Activated gamma-delta T cell treated with anti-CD3 and anti-CD28 coated beads, Interleukin-2, amount 50 U/mL, for 16 hours (primary cell): Measurements from ENCODE around the gene RNASEH1.
"Not testable (repeated sequence)": the region's sequence is repeated elsewhere in the genome, so short reads cannot be mapped to it uniquely, and the experiment has no call there.

Experiments used
- DNase-seq: peaks from one replicate; pipeline ENCODE4 v3.0.0-alpha.2; 2020; ENCODE audit warnings: low read depth

Gene RNASEH1

DNA sequence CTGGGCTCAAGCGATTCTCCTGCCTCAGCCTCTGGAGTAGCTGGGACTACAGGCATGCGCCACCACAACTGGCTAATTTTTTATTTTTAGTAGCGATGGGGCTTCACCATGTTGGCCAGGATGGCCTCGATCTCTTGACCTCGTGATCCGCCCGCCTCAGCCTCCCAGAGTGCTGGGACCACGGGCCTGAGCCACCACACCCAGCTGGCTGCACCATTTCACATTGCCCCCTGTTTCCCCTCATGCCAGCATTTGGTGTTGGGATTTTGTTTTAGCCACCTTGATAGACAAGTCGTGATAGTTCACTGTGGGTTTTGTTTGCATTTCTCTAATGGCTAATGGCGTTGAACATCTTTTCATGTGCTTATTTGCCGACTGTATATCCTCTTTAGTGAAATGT lies 31.0 kb upstream of the RNASEH1 start:
- no peak for DNase-seq

DNA sequence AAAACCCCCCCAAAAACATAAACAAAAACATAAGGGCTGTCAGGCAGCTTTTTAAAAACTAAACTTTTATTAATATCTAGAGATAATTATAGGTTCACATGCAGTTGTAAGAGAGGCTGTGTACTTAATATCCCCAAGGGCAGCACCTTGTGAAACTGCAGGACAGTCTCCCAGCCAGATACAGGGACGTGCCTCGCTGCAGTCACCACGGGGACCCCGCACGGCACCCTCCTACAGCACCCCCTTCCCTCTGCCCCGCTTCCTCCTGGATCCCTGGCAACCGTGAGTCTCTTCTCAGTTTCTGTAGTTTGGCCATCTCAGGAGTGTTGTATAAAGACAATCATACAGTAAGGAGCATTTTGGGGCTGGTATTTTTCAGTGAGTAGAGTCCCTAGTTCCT lies 30.0 kb upstream of the RNASEH1 start:
- DNase-seq, result no peak

DNA sequence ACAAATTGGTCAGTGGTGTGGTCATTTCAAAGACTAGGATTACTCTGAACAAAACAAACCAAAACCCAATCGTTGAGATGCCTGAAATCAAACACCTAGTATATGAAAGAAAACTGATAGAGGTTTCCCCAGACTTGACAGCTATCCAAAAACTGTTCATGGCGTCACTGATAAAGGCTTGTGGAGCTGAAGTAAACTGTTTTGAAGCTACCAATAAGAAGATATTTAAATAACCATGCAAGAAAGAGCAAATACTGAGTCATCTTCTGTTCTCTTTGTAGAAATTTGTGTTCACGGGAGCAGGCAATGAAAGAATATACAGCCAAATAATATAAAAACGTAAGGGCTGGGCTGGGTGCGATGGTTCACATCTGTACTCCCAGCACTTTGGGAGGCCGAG lies 29.3 kb upstream of the RNASEH1 start:
- no peak for DNase-seq

DNA sequence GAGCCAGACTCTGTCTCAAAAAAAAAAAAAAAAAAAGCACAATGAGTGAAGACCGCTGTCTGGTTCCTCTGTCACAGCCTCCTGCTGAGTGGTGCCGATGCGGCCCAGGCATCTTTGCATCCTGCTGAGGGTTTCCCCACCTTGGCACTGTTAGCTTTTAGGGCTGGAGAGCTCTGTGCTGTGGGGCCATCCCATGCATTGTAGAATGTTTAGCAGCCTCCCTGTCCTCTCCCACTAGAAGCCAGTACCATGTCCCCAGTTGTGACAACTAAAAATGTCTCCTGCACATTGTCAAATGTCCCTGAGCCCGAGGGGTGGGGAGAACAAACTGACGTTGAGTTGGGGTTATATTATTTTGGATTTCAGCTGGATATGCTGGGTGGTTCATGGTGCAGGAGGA lies 28.9 kb upstream of the RNASEH1 start:
- DNase-seq, result no peak

DNA sequence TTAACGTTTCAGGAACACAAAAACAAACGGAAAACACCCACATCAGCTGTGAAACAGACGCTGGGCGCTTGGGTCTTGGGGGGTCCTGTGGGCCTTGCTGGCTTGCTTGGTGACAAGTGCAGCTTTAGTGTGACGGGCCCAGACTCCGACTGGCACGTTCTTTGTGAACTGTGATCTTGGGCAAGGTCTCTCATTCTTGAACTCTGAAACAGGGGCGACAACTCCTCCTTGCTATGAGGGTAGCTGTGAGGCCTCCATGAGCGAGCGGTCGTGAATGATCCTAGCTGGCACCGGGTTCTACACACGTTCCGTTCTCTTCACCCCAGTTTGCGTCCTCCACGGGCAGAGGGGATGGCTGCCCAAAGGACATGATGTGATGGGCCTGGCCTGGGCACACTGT lies 28.1 kb upstream of the RNASEH1 start:
- DNase-seq, result no peak

DNA sequence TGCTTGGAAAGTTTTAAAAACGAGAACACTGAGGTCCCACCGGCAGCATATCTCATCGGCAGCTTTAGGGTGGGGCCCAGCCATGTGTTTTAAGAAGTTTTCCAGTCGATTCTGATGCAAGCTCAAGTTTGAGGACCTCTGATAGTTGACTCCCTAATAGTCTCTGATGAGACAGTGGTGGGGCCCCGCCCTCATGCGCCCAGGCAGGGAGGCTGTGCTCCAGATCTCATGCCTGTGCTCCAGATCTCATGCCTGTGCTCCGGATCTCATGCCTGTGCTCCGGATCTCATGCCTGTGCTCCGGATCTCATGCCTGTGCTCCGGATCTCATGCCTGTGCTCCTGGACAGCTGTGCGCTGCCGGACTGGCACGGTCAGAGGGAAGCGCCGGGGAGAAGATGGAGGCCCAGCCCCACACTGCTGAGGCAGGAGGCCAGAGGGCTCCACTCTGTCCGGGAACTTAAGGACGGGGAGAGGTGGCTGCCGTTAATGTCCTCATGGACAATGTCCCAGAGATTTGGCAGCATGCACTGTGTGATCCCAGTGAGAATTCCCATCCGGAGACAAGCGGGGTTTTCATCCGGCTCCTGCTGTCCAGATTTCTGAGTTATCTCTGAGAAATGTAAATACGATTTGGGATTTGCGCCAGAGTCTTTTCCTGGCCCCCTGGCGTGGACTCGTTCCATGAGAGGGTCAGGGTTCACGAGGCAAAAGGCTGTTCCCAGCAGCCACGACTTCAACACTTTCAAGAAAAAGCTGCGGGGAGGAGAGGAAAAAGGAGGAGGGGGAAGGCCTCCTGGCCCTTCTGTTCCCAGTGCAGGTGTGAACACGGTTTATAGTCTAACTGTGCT lies 27.4 kb upstream of the RNASEH1 start:
- DNase-seq, result no peak

DNA sequence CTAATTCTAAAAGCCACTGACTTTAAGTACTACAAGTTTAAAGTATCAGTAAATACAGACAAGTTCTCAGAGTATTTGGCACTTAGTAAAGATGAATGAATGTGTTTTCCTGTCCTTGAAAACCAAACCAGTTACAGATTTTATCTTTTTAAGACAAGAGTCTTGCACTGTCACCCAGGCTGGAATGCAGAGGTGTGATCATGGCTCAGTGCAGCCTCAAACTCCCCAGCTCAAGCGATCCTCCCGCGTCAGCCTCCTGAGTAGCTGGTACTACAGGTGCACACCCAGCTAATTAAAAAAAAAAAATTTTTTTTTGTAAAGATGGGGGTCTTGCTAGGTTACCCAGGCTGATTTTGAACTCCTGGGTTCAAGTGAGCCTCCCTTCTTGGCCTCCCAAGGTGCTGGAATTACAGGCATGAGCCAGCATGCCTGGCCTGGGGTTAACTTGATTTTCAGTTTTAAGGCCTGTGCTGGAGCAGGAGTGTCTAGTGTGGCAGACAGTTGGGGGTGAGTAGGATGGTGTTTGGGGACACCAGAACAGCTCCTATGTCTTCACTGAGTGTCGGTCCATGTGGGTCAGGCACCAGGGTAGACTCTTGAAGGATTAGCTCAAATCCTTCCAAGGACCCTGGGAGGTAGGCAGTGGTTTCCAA lies 26.6 kb upstream of the RNASEH1 start:
- DNase-seq, result no peak

DNA sequence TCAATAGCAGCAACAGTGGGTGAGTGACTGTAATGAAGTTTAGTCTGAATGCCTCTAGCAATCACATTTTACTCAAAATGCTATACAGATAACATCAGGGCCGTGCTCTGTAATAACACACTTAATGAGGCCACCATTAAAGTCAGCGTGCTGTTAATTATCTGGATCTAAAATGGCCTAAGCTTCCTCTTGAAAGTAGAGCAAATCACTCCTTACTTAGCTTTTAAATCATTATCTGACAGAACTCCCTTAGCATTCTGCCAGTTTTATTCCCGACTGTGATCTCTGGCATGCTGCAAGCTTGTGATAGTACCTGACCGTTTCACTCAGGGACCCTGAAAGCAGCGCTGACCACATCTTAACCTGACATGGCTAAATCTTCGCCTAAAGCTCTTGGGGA lies 25.9 kb upstream of the RNASEH1 start:
- DNase-seq, result no peak

DNA sequence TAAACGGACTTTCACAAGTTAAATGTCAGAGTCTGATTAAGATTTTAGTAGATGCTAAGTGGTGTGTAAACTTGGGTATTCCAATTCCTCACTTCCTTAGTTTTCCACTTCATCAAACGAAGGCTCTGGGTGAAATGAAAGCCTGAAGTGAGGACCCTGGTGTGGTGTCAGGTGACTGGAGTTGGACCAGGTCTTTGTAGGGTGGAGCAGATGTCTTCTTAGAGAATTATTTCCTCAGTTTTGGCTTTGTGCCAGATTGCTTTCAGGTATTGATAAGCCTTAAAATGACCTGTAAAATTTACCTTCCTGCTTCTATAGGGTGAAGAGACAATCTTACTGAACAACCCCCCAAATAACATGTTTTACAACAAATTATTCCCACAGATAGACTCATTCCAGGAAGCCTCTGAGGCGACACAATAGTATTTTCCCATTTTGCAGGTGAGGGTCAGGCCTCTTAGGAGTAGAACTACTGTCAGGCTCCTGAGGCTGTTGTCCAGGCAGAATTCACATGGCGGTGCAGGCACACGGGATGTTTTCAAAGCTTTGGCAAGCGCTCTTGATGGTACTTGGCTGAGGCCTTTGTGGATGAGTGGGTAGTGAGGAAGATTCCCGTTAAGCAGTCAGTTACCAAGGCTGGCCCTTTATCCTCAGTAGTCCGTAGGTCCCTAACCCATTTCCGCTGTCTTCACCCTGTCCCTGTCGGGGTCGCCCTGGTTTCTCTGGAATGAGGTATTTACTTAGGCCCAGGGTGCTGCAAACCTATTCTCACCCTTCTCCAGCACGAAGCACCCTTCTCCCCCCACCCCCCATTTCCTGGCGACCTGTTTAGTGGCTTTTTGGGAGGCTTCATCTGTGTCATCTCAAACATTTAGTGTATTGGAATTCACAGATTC lies 23.5 kb upstream of the RNASEH1 start:
- no peak for DNase-seq

DNA sequence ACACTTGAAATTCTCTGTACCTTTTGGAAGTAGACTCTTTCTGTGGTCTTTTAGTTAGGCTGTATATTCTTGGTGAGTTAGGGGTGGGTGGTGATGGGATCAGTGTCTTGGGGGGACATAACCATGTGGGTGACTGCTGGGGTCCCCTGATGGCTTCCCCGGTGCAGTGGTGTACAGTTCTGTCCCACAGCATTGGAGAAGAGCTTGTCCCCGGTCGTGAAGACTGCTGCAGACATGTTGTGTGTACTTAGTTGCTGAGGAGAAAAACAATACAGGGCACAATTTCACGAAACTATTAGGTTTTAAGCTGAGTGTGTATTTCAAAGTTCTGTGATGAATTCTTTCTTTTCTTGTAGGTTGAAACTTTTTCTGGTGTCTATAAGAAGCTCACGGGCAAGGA lies 22.3 kb upstream of the RNASEH1 start:
- DNase-seq, result no peak

DNA sequence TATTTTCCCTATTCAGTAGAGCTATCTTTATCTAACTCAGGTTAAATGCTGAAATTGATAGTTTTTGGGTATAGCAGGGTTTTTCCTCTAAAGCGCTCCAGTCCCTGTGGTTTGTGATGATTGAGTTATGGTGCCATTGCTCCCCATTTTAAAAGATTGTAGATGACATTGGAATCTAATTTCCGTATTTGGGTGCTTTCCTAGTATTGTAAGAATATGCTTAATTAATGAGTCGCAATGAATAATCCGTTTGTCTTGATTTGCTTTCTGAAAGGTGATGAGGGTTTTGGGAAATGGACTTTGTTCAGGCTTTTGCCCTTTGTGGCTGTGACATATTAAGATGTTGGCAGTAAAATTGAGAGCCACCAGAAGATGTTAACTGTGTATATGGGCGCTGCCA lies 20.9 kb upstream of the RNASEH1 start:
- DNase-seq, result no peak

DNA sequence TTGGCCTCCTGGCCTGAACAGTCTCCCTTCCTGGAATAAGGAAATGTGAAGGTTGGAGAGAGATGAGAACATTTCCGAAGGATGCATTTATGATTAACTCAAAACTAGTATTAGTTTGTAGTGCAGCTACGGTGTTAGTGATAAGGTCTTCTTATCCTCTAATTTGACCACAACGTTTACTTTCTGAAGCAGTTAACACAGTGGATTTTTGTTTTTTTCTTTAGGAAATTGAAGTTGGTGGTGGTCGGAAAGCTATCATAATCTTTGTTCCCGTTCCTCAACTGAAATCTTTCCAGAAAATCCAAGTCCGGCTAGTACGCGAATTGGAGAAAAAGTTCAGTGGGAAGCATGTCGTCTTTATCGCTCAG lies 18.1 kb upstream of the RNASEH1 start:
- not testable (repeated sequence) for DNase-seq

DNA sequence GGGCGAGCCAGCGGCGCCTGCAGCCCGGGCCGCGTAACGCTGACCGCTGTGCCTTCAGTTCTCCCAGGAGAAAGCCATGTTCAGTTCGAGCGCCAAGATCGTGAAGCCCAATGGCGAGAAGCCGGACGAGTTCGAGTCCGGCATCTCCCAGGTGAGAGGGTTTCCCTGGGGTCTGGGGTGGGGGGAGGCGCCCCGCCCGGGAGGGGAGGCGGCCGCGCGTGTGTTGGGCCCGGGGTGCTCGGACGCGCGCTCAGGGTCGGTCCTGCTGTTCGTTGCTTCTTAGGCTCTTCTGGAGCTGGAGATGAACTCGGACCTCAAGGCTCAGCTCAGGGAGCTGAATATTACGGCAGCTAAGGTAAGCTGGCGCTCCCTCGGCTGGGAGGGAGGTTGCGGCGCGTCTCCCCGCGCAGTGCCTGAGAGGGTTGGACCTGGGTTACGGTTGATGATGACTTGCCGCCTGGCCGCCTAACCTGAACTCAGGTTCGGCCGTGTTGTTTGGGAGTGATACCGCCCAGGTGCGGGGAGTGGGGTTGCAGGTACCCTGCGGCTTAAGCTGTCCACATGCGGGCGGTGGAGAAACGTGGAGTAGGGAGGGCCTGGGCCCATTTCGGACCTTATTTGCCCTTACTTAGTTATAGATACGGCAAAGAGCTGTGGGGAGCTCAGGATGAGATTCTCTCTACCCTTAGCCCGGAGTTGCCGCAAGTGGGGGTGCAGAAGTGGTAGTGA lies 17.6 kb upstream of the RNASEH1 start:
- peak; percentile 14 for DNase-seq

DNA sequence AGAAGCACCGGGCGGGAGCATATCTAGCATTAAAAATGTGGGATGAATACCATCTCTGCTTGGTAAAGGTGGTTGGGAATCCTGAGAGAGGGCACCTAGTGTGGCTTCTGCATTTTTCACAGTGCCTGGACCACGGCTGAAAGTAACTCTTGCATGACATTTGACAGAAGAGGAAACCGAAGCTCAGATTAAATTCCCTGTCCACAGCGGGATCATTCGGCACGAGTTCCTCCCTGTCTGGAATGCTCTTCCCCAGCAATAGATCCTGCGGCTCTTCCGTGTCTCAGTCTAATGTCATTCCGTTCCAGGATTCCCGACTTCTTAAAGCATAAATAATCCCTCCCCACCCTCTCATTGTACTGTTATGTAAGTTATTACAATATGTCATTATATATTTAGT lies 16.0 kb upstream of the RNASEH1 start:
- no peak for DNase-seq

DNA sequence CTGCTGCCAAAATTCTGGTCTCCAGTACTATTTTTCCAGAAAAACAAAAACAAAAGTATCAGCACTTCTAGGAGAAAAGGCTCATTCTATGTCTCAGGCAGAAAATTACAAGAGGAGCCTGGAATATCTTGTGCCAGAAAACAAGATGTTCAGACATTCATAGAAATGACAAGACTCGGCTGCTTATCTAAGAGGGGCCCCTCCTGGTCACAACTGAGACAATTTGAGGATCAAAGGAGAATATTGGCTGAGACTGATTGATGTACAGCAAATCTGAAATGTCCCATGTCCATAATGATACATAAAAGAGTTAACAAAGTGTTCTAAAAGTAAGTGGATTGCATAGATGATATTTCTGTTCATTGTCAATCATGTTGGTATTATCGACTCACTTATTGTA lies 14.5 kb upstream of the RNASEH1 start:
- DNase-seq, result no peak

DNA sequence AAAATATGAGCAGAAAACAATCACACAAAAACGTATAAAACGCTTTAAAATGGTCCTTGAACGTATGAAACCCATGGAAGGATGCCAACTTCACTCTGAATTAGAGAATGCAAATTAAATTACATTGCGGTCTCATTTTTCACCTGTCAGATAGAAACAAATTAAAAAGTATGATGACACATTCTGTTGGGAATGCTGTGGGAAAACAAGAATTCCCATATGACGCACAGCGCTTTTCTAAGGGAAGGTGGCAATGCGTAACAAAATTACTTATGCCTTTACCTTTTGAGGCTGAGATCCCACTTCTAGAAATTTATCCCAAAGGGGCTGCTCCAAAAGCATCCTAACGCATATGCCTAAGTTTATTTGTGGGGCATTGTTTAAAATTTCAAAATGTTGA lies 13.2 kb upstream of the RNASEH1 start:
- no peak for DNase-seq

DNA sequence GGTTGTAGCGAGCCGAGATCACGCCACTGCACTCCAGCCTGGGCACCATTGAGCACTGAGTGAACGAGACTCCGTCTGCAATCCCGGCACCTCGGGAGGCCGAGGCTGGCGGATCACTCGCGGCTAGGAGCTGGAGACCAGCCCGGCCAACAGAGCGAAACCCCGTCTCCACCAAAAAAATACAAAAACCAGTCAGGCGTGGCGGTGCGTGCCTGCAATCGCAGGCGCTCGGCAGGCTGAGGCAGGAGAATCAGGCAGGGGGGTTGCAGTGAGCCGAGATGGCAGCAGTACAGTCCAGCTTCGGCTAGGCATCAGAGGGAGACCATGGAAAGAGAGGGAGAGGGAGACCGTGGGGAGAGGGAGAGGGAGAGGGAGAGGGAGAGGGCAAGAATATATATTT lies 11.5 kb upstream of the RNASEH1 start:
- not testable (repeated sequence) for DNase-seq

DNA sequence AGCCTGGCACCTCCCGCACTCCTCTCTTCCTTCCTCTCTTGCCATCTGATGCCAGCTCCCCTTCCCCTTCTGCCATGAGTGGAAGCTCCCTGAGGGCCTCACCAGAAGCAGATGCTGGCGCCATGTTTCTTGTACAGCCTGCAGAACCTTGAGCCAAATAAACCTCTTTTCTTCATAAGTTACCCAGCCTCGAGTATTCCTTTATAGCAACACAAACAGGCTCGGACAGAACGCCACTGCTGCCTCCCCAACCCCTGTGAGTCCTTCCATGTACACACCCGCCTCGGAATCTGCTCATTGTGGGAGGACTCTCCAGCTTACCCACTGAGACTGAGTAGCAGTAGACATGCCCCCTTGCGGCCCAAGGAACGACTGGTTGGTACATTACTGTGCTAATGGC lies 8.7 kb upstream of the RNASEH1 start:
- no peak for DNase-seq

DNA sequence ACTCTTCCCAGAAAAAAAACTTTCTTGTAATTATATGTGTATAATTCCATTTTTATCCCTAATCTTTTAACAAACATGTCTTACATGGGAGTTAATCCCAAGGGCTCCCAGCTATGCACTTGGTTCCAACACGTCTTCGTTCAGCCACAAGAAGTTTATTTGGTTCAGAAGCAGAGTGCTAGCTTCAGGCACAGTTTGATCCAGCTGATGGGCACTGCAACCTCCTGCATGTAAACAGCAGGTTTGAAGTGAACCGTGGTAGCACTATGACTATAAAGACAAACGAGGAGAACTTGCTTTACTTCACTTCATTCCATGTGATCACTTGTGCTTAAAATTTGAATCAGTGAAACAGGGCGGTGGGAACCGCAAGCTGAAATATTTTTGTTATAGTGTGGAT lies 7.0 kb upstream of the RNASEH1 start:
- no peak for DNase-seq

DNA sequence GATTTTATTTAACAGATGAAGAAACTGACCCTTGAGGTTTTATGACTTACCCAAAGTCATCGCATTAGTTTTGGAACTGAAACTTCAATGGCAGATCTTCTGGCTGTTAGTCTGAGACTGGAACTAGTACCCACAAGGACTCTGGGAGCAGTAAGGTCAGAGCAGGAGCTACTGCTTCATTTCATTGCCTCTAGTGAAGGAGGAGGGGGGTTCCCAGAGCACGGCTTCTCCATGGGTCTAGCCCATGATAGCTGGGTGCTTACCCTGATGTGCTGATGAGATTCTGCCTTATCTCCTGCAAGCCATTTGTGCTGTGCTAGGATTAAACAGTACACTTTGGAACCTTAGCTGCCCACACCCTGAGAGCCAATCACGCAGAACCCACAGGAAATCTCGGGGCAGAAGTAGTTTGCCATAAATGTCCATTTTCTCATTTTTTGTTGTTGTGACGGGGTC lies 5.4 kb upstream of the RNASEH1 start:
- DNase-seq, result no peak

DNA sequence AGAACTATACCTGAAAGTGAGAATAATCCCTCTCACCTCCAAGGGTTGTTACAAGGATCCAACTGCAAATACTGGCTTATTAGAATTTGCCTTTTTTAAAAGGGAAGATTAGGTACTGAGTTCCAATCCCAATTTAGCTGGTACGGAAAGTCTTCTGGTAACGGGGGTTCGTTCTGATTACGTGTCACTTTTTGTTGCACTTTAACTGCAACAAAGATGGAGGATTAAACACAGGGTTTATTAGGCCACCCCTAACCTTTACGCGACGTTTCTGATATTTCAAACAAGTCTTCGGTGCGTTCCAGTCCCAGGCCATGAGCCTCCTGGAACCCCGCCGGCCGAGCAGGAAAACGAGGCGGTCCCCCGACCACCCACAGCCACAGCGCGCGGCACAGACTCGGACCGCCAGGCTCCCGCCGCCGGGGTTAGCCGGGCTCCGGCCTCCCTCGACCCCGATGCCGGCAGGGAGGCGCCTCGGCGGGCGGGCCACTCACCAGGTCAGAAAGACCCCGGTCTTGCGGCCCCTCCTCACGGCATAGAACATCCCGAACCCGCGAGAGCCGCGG lies 411 bp downstream of the RNASEH1 start:
- DNase-seq, result no peak

DNA sequence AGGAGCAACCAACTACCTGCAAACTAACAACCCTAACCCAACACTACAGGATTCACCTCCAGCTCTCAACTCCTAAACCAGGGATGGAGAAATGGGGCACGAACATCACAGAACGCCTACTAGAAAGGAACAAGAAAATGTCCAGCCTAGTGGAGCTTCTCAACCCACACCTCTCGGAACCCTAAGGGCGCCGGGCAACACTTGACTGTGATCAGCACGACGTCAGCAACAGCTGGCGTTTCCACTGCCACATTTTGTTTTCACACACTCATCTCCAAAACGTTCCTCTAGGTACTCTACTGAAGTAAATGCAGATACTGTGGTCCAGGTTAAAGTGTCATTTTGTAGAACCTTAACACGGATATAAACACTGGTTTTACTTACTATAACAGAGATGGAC lies 4.2 kb downstream of the RNASEH1 start:
- no peak for DNase-seq
